GM21360 (cell line): ENCODE results near the gene THAP7.

Experiments
- ATAC-seq: cut with Tn5 transposase; IDR thresholded peaks from one replicate; pipeline ENCODE4 v1.9.1; 2021; ENCODE audit warnings: mild to moderate bottlenecking, moderate library complexity; ENCODE audit not compliant: unreplicated experiment

Gene THAP7

GRCh38 chr22:21031545-21032036 lies 29.7 kb upstream of the THAP7 start:
- no peak for ATAC-seq

- no peak for ATAC-seq
Measured at GRCh38 chr22:21030621-21031544, 29.0 kb upstream of the THAP7 start.

- no peak for ATAC-seq
Measured at GRCh38 chr22:21030032-21030431, 28.1 kb upstream of the THAP7 start.

- no peak for ATAC-seq
Measured at GRCh38 chr22:21029486-21030025, 27.6 kb upstream of the THAP7 start.

GRCh38 chr22:21028277-21029251 lies 26.6 kb upstream of the THAP7 start:
- no peak for ATAC-seq

- ATAC-seq = no peak
Measured at GRCh38 chr22:21026783-21027692, 25.1 kb upstream of the THAP7 start.

- ATAC-seq = no peak
Measured at GRCh38 chr22:21025763-21026755, 24.1 kb upstream of the THAP7 start.

- no peak for ATAC-seq
Measured at GRCh38 chr22:21025266-21025665, 23.3 kb upstream of the THAP7 start.

GRCh38 chr22:21022955-21023614 lies 21.2 kb upstream of the THAP7 start:
- no peak for ATAC-seq

- ATAC-seq = no peak
Measured at GRCh38 chr22:21022507-21022906, 20.6 kb upstream of the THAP7 start.

GRCh38 chr22:21020802-21021429 lies 19.0 kb upstream of the THAP7 start:
- no peak for ATAC-seq

GRCh38 chr22:21018314-21018713 lies 16.4 kb upstream of the THAP7 start:
- no peak for ATAC-seq

GRCh38 chr22:21016644-21017420 lies 14.9 kb upstream of the THAP7 start:
- no peak for ATAC-seq

GRCh38 chr22:21015466-21016006 lies 13.6 kb upstream of the THAP7 start:
- no peak for ATAC-seq

- no peak for ATAC-seq
Measured at GRCh38 chr22:21014726-21015465, 13.0 kb upstream of the THAP7 start, which contains the start of gene P2RX6. TSS of gene P2RX6 (plus strand) at chr22:21015165. CDS start at chr22:21015175, 10 bp downstream.

- ATAC-seq = peak; percentile 63
Measured at GRCh38 chr22:21014202-21014725, 12.3 kb upstream of the THAP7 start.
